Measurements from ENCODE around the gene RRAS2.

- no peak for TF ChIP-seq POLR2A (IDR thresholded peaks at IDR 0.05)
- TF ChIP-seq CTCF (IDR thresholded peaks at IDR 0.05) = no peak
These were observed 36.5 kb downstream of the RRAS2 start for GRCh38 chr11:14322510-14322909.
